Hindlimb muscle (tissue), 1 donor: Measurements from ENCODE around the gene AUP1. TPM values are rescaled to one million over a fixed set of nuclear protein-coding genes. Genes with fewer than 3 reads are reported as not detected.
A peak's percentile ranks its signal among the peaks of the same experiment; 100 is the strongest.

Experiments used
- DNase-seq: peaks from one replicate; pipeline ENCODE4 v3.0.0-alpha.2; 2013
- polyA plus RNA-seq: library from polyadenylated mRNA; unstranded; fragments of 120-200 nt; gene quantifications from one replicate; pipeline ENCODE4 v1.2.1, GENCODE V29; 2013; ENCODE audit not compliant: insufficient read length

Gene AUP1
- polyA plus RNA-seq, 1 donor, result 65.8 TPM

DNA sequence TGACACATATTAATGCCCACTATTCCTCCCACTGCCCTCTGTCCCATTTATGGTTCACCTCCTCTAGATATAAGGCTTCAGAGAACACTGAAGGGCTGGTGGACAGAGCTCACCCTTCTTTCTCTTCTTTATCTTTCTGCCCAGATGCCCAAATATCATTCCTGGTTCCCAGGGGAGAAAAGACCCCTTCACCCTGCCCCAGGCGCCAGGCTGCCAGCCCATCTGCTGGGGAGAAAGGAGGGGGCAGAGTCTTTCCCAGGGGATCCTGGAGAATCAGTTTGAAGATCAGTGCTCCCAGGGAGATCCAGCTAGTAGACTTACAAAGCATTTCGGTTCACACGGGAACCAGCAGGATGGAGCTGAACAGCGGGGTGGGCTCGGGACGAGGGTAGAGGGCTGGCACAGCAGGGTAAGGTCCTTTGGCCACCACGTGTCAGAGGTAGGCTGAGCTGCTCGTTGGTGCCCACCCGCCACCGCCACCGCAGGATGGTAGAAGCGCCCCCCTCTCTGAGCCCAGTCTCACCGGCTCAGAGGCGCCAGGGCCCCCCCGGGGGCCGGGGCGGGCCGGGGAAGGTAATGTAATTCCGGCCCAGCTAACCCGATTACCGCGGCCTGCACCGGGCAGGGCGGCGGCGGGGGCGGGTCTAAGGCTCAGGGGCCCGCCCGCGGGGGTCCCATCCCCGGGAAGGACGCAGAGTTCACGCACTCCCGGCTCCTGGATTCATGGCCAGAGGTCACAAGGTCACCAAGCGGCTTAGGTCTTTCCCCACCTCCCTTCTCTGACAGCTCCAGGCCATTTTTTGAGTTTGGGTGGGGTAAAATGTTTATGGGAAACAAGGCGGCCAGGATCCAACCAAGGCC, 16.5 kb downstream of the AUP1 start:
- DNase-seq, result no peak

GRCh38 chr2:74511104-74511989, 18.2 kb downstream of the AUP1 start:
- DNase-seq, result no peak

- DNase-seq, result no peak
Observed at GRCh38 chr2:74510272-74510671, 19.2 kb downstream of the AUP1 start.

DNA sequence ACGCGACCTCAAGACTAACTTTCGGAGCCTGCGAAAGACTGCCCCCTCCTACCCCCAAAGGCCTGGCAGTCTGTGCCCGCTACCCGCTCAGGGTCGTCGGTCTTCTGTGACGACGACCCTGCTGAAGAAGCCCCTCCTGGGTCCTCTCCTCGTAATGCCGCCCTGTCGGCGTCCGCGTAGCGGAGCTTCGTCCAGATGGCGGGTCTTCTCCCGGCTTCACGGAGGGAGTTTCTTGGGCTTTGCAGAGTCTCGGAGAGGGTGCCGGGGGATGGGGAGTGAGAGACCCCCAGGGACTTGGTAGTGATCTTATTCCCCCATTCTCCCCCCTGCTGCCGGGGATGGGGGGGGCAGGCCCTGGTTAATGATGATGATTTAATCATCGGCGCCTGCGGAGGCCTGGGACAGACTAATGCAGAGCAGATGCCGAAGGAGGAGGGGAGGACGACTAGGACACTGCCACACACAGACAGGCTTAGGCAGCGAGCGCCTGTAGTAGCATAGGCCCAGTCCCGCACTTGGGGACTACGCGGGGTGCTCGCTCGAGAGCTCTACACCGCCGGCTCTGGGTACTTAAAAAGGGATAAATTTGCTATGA, 21.5 kb downstream of the AUP1 start:
- no peak for DNase-seq

- peak; percentile 100 for DNase-seq
Observed at GRCh38 chr2:74507145-74507925, 22.2 kb downstream of the AUP1 start, which contains the start of gene PCGF1. TSS of gene PCGF1 (minus strand) at chr2:74507695. CDS start at chr2:74507668, 27 bp downstream.

DNA sequence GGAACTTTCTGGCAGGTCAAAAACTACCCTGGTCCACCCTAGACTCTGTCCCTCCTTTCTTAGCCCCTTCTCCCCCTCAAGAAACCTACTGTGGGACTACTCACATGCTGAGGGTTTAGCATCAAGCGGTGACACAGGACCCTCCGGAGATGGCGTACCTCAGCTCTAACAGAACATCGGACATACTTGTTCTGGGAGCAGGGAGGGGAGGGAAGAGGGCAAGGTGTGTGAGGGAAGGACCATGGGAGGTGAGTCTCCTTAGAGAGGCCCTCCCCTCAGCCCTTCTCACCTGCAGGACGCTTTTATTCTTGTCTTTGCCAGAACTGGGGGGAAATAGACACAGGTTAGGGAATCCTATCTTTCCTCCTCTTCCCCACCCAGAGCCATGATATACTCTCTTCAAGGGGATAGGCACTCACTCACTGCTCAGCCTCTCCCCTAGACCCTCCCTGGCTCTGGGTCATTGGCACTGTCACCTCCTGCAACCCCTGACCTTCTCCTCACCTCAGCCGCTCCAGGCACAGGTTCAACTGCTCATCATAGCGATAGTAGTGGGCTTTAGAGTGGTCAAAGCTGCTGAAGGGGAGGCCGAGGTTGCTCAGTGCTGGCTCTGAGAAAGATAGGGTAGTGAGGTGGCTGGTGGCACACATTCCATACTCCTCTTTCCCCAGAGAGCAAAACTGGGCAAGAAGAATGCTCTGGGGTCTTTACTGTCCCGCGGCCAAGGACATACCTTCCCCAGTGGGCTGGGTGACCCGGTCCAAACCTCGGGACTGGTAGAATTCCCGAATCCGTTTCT, 23.9 kb downstream of the AUP1 start:
- DNase-seq, result no peak

DNA sequence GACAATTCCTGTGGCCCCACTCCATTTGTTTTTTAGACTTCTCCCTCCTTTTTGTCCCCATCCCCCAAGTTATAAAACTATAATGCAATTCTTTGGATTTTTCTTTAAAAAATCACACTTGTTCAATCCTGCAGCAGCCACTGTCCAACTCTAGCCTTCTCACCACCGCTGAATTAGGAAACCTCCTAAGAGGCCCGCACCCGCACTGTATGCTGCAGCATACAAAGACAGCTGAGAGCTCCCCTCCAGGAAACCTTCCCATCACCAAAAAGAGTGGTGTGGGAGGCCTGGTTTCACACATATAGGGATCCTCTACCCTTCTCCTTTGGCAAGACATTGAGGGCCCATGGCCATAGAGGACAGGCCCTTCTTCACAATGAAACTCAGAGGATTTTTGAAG, 24.9 kb downstream of the AUP1 start:
- no peak for DNase-seq

GRCh38 chr2:74503506-74504475, 25.7 kb downstream of the AUP1 start:
- DNase-seq, result no peak

DNA sequence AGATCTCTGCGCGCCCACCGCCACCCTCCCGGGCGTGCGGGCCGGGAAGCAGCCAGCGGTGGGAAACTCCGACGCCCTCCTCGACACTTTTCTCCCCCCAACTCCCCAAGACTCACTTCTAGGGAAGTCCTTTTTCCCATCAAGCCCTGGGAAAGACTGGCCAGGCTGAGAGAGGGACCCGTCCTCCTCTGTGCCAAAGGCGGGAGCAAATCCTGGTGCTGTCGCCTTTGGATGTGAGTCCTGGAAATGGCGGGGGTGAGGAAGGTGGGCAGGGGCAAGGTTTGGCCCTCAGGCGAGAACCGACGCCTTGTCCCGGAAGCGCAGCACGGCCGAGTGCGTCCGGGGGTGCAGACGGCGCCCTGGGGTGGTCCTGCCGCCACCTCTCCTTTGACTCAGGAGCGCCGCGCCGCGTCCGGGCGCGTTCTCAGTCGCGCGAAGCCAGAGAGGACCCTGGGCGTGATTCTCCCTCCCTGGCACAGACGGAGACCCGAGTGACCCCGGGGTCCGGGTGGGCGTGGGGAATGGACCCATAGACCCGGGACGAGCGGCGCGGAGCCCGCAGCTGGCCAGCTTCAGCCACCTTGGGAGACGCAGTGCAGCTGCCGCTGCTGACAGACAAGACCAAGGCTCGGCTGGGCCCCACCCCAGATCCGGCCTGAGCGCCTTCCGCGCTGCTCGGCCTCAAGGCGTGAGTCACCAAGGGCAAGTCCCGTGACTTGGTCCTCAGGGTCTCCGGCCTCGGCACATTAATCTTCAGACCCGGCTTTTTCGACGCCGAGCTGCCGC, 26.6 kb downstream of the AUP1 start:
- DNase-seq, result peak; percentile 66

DNA sequence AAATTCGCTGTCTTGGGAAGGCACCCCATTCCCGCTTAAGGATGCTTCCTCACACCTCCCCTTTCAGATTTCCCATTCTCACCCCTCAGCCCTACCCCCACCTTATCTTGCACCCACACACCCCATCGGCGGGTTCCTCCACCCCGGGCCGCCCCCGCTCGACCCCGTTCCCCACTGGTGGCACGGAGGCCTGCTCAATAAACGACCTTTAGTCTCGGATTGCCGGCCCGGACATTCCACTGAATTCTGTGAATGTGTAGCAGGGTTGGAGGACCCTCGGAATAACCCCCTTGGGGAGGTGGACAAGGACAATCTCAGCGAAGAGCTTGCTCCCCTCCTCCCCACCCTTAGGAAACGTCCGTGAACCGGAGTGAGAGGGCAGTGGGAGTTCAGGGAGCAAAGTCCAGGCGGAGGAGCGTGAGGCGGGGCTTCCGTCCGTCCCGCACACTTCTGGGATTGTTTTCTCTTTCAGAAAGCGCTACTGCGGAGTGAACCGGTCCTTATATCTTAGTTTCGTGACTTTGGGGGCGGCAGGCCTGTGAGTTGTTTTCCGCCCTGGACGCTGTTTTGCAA, 27.3 kb downstream of the AUP1 start:
- peak; percentile 29 for DNase-seq

DNA sequence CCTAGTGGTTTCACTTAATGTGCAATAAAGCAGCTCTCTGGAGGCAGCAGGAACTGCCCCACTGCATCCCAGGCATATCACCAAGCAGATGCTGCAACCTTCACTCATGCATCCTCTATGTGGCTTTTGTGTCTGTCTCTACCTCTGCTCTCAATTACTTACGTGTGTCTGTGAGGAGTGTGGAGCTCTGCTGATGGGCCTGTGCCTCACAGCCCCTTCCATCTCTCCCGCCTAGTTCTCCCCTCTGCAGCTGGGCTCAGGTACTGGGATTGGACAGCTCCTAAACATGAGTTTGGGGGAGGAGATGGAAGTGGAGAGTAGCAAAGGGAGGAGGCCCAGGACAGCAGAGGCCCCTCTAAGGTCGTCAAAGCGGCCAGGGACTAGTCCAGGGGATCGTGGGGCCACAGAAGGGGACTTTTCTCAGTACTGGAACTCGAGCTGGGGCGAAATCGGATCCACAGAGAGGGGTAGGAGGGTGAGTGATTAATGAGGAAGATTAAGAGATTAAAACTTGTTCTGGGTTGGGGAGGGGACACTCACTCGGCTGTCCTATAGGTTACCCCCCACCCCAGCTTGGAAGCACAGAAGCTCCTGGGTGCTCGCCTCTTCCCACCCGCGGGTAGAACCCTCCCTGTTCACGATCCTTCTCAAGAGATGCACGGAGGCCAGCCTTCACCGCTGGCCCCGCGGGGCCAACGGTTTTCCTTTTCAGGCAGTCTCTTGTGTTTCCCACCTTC, 28.0 kb downstream of the AUP1 start:
- no peak for DNase-seq

GRCh38 chr2:74500578-74500946, 28.9 kb downstream of the AUP1 start:
- no peak for DNase-seq

DNA sequence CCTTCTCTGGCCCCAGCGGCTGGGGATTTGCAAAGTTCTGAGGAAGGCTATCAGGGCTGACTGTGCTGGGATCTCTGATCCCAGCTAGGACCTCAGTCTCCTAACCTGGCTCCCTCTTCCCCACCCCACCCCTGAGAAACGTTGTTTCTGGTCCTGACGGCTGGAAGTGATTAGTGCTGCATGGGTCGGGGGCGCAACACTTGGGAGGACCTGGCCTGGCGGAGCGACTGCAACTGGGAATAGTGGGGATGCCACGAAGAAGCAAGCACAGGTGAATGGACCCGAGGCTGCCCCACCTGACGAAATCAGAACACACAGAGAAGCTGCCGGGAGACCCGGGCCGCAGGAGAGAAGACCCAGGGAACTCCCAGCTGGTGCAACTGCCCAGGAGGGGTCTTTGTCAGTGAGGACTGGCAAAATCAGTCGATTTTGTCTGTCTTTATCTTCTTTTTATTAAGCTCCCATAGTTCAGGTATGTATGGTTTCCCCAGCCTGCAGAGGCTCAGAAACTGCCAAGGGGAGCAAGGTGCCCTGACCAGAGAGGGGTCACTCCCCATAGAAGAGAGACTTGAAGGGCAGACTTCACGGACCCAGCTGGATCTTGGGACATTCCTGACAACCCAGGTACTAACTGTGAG, 29.4 kb downstream of the AUP1 start:
- DNase-seq, result no peak

DNA sequence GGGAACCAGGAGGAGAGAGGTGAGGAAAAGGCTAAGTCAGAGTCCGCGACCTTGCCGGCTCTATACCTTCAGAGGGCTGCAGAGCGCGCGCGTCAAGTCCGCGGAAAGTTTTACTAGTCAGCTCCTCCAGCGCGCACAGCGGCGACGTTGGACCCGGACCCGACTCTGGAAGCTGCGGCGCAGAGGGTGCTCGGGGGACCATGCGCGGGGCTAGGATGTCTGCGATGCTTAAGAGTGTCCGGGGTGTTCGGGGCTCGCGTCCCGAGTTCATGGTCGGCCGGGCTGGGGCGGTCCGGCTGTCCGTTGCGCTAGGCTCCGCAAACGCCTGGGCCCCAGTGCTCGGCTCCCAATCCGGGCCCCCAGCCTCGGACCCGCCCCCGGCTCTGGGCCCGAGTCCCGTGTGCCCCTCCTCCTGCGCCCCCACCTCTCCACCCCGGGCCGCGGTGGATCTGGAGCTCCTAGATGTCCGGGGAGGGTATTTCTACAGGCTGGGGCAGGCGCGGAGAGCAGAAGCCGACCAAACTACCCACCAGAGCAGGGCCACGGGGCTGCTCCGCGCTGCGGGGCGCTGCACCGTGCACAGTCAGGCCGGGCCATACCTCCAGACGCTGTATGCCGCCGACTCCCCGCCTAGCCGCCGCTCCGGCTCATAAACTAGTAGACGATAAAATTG, 30.1 kb downstream of the AUP1 start, which contains the start of gene LBX2:
LBX2 (minus strand) TSS at position 337 of the 673 bp plus-strand sequence; CDS start at position 271, 66 bp downstream.
- DNase-seq, result peak; percentile 27

DNA sequence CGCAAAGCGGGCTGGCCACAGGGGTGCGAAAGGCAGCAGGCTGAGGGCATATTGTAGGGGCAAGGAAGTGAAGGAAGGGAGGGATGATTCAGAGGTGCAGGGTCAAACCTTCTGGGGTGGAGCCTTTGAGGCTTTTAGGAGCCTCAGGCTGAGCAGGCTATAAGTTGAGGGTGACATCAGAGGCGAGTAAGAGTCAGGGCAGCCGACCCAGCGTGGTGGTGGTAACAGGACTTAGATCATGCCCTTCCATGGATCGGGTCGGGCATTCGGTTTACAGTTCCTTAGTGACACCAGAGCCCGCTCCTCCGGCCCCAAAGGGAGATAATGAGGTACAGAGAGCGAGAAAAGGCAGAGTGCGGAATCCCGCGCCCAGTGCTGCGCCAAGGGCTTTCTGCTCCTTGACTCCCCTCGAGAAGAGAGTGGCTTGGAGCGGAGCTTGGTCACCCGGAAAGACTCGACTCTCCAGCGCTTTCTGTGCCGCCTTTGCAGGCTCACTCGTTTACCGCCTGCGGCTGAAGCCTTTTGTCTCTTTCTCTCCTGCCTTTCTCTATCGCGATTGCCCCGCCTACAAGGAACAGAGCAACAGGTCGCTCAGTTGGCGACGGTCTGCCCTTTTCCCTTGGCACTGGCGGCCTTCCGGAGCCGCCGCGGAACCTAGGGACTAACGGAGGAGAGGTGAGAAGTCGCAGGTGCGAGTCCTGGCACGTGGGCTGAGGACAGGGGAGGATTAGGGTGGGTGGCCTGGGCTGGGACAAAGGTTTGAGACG, 30.8 kb downstream of the AUP1 start:
- peak; percentile 19 for DNase-seq
